ENCODE results near the gene ZNF670.
"Not testable (repeated sequence)": the region's sequence is repeated elsewhere in the genome, so short reads cannot be mapped to it uniquely, and the experiment has no call there.

- not testable (repeated sequence) for TF ChIP-seq EZH2 (IDR thresholded peaks at IDR 0.05; ENCODE audit: insufficient read depth, poor library complexity, severe bottlenecking); EZH2phosphoT487 (IDR thresholded peaks at IDR 0.05; ENCODE audit: insufficient read depth, low read depth)
Observed at GRCh38 chr1:247032306-247032705, 46.3 kb downstream of the ZNF670 start.

All from GM23248 (cell line).